Measurements from ENCODE around the gene TOMM7.

TOMM7 gene

GRCh38 chr7:22860784-22861482, 38.3 kb upstream of the TOMM7 start:
- Histone ChIP-seq H3K4me1 (ENCODE audit: control insufficient read depth in 1 of 2, insufficient read depth in 2 of 2, low read length in 2 of 2) (peaks cover 0 to 17% of the 10 kb centered on the region in 2 donors), H3K27ac (ENCODE audit: low read length) (peak overlapping the region; percentile 62), H3K9me3 (ENCODE audit: control insufficient read depth in 1 of 2, low read length in 2 of 2) (no peaks in the 10 kb centered on the region), H3K4me3 (ENCODE audit: low read depth in 1 of 2, low read length in 2 of 2) (no peak overlapping the region), H3K36me3 (ENCODE audit: control insufficient read depth in 1 of 2, insufficient read depth in 2 of 2, low read length in 2 of 2) (peaks cover 3 to 13% of the 10 kb centered on the region in 2 donors), H3K27me3 (ENCODE audit: low read depth, low read length) (no peaks in the 10 kb centered on the region)

GRCh38 chr7:22860337-22860736, 37.7 kb upstream of the TOMM7 start:
- H3K27ac ChIP-seq (ENCODE audit: low read length) = peak overlapping the region; percentile 62
- H3K4me1 ChIP-seq (ENCODE audit: control insufficient read depth in 1 of 2, insufficient read depth in 2 of 2, low read length in 2 of 2) = peaks cover under 1 to 17% of the 10 kb centered on the region in 2 donors
- H3K4me3 ChIP-seq (ENCODE audit: low read depth in 1 of 2, low read length in 2 of 2) = no peak overlapping the region
- no peaks in the 10 kb centered on the region for H3K9me3 ChIP-seq (ENCODE audit: control insufficient read depth in 1 of 2, low read length in 2 of 2)
- H3K27me3 ChIP-seq (ENCODE audit: low read depth, low read length) = no peaks in the 10 kb centered on the region
- H3K36me3 ChIP-seq (ENCODE audit: control insufficient read depth in 1 of 2, insufficient read depth in 2 of 2, low read length in 2 of 2) = peaks cover 3 to 13% of the 10 kb centered on the region in 2 donors

- no peaks in the 10 kb centered on the region for H3K27me3 ChIP-seq (ENCODE audit: low read depth, low read length)
- peak overlapping the region; percentile 62 for H3K27ac ChIP-seq (ENCODE audit: low read length)
- no peak overlapping the region for H3K4me3 ChIP-seq (ENCODE audit: low read depth in 1 of 2, low read length in 2 of 2)
- peaks cover 3 to 13% of the 10 kb centered on the region in 2 donors for H3K36me3 ChIP-seq (ENCODE audit: control insufficient read depth in 1 of 2, insufficient read depth in 2 of 2, low read length in 2 of 2)
- H3K4me1 ChIP-seq (ENCODE audit: control insufficient read depth in 1 of 2, insufficient read depth in 2 of 2, low read length in 2 of 2) = peaks cover 4 to 17% of the 10 kb centered on the region in 2 donors
- H3K9me3 ChIP-seq (ENCODE audit: control insufficient read depth in 1 of 2, low read length in 2 of 2) = no peaks in the 10 kb centered on the region
These were observed 37.1 kb upstream of the TOMM7 start for GRCh38 chr7:22859641-22860290.

- Histone ChIP-seq H3K27ac (ENCODE audit: low read length) (peak overlapping the region; percentile 62), H3K4me1 (ENCODE audit: control insufficient read depth in 1 of 2, insufficient read depth in 2 of 2, low read length in 2 of 2) (peaks cover 4 to 17% of the 10 kb centered on the region in 2 donors), H3K36me3 (ENCODE audit: control insufficient read depth in 1 of 2, insufficient read depth in 2 of 2, low read length in 2 of 2) (peaks cover 3 to 13% of the 10 kb centered on the region in 2 donors), H3K9me3 (ENCODE audit: control insufficient read depth in 1 of 2, low read length in 2 of 2) (no peaks in the 10 kb centered on the region), H3K4me3 (ENCODE audit: low read depth in 1 of 2, low read length in 2 of 2) (no peak overlapping the region), H3K27me3 (ENCODE audit: low read depth, low read length) (no peaks in the 10 kb centered on the region)
These were observed 36.3 kb upstream of the TOMM7 start for GRCh38 chr7:22858640-22859561.

GRCh38 chr7:22858274-22858639, 35.6 kb upstream of the TOMM7 start:
- Histone ChIP-seq H3K36me3 (ENCODE audit: control insufficient read depth in 1 of 2, insufficient read depth in 2 of 2, low read length in 2 of 2) (peaks cover 3 to 13% of the 10 kb centered on the region in 2 donors), H3K27ac (ENCODE audit: low read length) (no peak overlapping the region), H3K4me1 (ENCODE audit: control insufficient read depth in 1 of 2, insufficient read depth in 2 of 2, low read length in 2 of 2) (peaks cover 4 to 17% of the 10 kb centered on the region in 2 donors), H3K4me3 (ENCODE audit: low read depth in 1 of 2, low read length in 2 of 2) (no peak overlapping the region), H3K27me3 (ENCODE audit: low read depth, low read length) (no peaks in the 10 kb centered on the region), H3K9me3 (ENCODE audit: control insufficient read depth in 1 of 2, low read length in 2 of 2) (no peaks in the 10 kb centered on the region)

GRCh38 chr7:22856416-22856815, 33.8 kb upstream of the TOMM7 start:
- peaks cover 3 to 13% of the 10 kb centered on the region in 2 donors for H3K36me3 ChIP-seq (ENCODE audit: control insufficient read depth in 1 of 2, insufficient read depth in 2 of 2, low read length in 2 of 2)
- H3K4me1 ChIP-seq (ENCODE audit: control insufficient read depth in 1 of 2, insufficient read depth in 2 of 2, low read length in 2 of 2) = peaks cover 4 to 17% of the 10 kb centered on the region in 2 donors
- no peaks in the 10 kb centered on the region for H3K9me3 ChIP-seq (ENCODE audit: control insufficient read depth in 1 of 2, low read length in 2 of 2)
- H3K4me3 ChIP-seq (ENCODE audit: low read depth in 1 of 2, low read length in 2 of 2) = no peak overlapping the region
- H3K27me3 ChIP-seq (ENCODE audit: low read depth, low read length) = no peaks in the 10 kb centered on the region
- H3K27ac ChIP-seq (ENCODE audit: low read length) = no peak overlapping the region

GRCh38 chr7:22855049-22855392, 32.4 kb upstream of the TOMM7 start:
- H3K27ac ChIP-seq (ENCODE audit: low read length) = peak overlapping the region; percentile 90
- peak overlapping the region; percentile 84 for H3K4me3 ChIP-seq (ENCODE audit: low read depth in 1 of 2, low read length in 2 of 2)
- no peaks in the 10 kb centered on the region for H3K27me3 ChIP-seq (ENCODE audit: low read depth, low read length)
- H3K36me3 ChIP-seq (ENCODE audit: control insufficient read depth in 1 of 2, insufficient read depth in 2 of 2, low read length in 2 of 2) = peaks cover 3 to 13% of the 10 kb centered on the region in 2 donors
- peaks cover 4 to 17% of the 10 kb centered on the region in 2 donors for H3K4me1 ChIP-seq (ENCODE audit: control insufficient read depth in 1 of 2, insufficient read depth in 2 of 2, low read length in 2 of 2)
- H3K9me3 ChIP-seq (ENCODE audit: control insufficient read depth in 1 of 2, low read length in 2 of 2) = no peaks in the 10 kb centered on the region

DNA sequence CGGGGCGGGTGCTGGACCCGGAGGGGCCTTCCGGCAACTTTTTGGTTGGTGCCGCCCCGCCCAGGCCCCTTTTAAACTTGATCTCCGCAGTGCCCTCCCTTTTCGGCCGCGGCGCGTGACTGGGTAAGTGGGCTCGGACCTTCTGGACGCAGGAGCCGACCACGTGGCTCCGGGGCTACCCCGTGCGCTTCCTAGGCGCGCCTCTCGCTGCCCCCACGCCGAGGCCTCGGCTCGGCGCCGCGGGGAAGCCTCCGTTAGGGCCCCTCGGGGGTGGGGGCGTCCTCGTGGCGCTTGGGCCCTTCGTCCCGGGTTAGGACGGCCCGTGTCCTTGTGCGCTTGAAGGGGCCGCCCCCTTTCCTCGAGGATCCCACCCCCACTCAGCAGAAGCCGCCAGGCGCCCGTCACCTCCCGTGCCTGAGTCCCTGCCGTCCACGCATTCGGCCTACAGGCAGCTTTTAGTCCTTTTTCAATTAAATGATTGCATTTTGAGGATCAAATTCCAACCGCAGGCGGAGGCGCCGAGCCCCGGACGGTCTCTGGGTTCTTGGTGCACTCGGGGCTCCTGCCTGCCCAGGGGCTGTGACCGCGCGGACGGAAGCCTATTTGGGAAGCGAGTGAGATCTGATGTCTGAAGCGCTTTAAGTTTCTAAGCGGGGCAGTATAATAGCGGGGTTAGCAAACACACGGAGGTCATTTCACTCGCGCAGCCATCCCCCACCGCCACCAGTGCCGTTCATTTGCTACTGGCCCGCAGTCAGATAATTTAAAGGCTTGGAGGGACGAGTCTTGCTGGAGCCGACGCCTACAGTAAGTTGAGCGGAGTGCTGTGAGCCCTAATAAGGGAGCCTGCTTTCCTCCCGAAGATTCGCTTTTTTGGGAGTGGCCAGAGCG, 31.8 kb upstream of the TOMM7 start:
- peak overlapping the region; percentile 84 for H3K4me3 ChIP-seq (ENCODE audit: low read depth in 1 of 2, low read length in 2 of 2)
- no peaks in the 10 kb centered on the region for H3K27me3 ChIP-seq (ENCODE audit: low read depth, low read length)
- no peaks in the 10 kb centered on the region for H3K9me3 ChIP-seq (ENCODE audit: control insufficient read depth in 1 of 2, low read length in 2 of 2)
- peak overlapping the region; percentile 90 for H3K27ac ChIP-seq (ENCODE audit: low read length)
- H3K4me1 ChIP-seq (ENCODE audit: control insufficient read depth in 1 of 2, insufficient read depth in 2 of 2, low read length in 2 of 2) = peaks cover 4 to 17% of the 10 kb centered on the region in 2 donors
- H3K36me3 ChIP-seq (ENCODE audit: control insufficient read depth in 1 of 2, insufficient read depth in 2 of 2, low read length in 2 of 2) = peaks cover 3 to 13% of the 10 kb centered on the region in 2 donors

DNA sequence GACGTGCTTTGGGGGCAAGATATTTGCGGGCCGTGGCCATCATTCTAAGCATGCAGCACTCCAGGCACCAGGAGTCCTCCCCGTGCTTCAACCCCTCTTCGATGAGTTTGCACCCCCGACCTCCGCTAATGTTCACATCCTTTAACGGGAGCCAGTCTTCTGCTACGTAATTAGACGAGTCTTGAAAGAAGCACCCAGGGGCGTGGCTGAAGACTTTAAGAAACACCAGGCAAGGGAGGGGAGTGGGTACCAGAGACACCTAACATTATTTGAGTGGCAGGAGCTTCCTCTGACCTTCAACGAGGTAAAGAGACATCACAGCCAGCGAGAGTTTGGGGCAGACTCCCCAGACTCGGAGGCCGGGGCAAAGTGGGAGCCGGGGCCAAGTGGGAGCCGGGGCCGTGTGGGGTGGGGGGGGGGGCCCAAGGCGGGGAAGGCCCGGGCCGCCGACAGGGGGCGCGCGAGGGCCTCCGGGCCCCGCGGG, 31.1 kb upstream of the TOMM7 start:
- peaks cover 4 to 14% of the 10 kb centered on the region in 2 donors for H3K4me1 ChIP-seq (ENCODE audit: control insufficient read depth in 1 of 2, insufficient read depth in 2 of 2, low read length in 2 of 2)
- peaks cover 3 to 10% of the 10 kb centered on the region in 2 donors for H3K36me3 ChIP-seq (ENCODE audit: control insufficient read depth in 1 of 2, insufficient read depth in 2 of 2, low read length in 2 of 2)
- H3K4me3 ChIP-seq (ENCODE audit: low read depth in 1 of 2, low read length in 2 of 2) = peak overlapping the region; percentile 41 to 84
- H3K27me3 ChIP-seq (ENCODE audit: low read depth, low read length) = no peaks in the 10 kb centered on the region
- H3K27ac ChIP-seq (ENCODE audit: low read length) = peak overlapping the region; percentile 1
- no peaks in the 10 kb centered on the region for H3K9me3 ChIP-seq (ENCODE audit: control insufficient read depth in 1 of 2, low read length in 2 of 2)

- Histone ChIP-seq H3K4me3 (ENCODE audit: low read depth in 1 of 2, low read length in 2 of 2) (peak overlapping the region; percentile 41 to 84), H3K27me3 (ENCODE audit: low read depth, low read length) (no peaks in the 10 kb centered on the region), H3K27ac (ENCODE audit: low read length) (peak overlapping the region; percentile 1), H3K36me3 (ENCODE audit: control insufficient read depth in 1 of 2, insufficient read depth in 2 of 2, low read length in 2 of 2) (peaks cover 3 to 4% of the 10 kb centered on the region in 2 donors), H3K4me1 (ENCODE audit: control insufficient read depth in 1 of 2, insufficient read depth in 2 of 2, low read length in 2 of 2) (peaks cover 4 to 11% of the 10 kb centered on the region in 2 donors), H3K9me3 (ENCODE audit: control insufficient read depth in 1 of 2, low read length in 2 of 2) (no peaks in the 10 kb centered on the region)
These were observed 30.5 kb upstream of the TOMM7 start for GRCh38 chr7:22853138-22853537.

All from muscle layer of duodenum (tissue), 2 donors.